Measurements from ENCODE around the gene ARMC10. TPM values are rescaled to one million over a fixed set of nuclear protein-coding genes. Genes with fewer than 3 reads are reported as not detected.
A peak's percentile ranks its signal among the peaks of the same experiment; 100 is the strongest.
"Not testable (repeated sequence)": the region's sequence is repeated elsewhere in the genome, so short reads cannot be mapped to it uniquely, and the experiment has no call there.

The ARMC10 gene
- total RNA-seq, 2 experiments from 2014 or later = 24.3 to 33.4 TPM

- H3K79me2 ChIP-seq (ENCODE audit: insufficient read depth, low read depth, low read length) = no peaks in the 10 kb centered on the region
Observed at GRCh38 chr7:103051519-103051918, 23.4 kb upstream of the ARMC10 start.

GRCh38 chr7:103056006-103056405 is 18.9 kb upstream of the ARMC10 start:
- H3K4me2 ChIP-seq (ENCODE audit: low read length); CTCF ChIA-PET (ENCODE audit: unreplicated experiment); H3K4me1 ChIP-seq (ENCODE audit: insufficient read depth, low read length, poor library complexity, severe bottlenecking); H3K9me2 ChIP-seq (ENCODE audit: insufficient read depth, low read length); H3K9me3 ChIP-seq (ENCODE audit: low read length); BruUV-seq (replicated peaks); POLR2A ChIA-PET; DNase-seq (ENCODE audit: low spot score); H3K4me3 ChIP-seq (ENCODE audit: low read depth, low read length, poor library complexity, severe bottlenecking); H3K36me3 ChIP-seq (ENCODE audit: insufficient read depth, low read length); H3K79me2 ChIP-seq (ENCODE audit: insufficient read depth, low read depth, low read length); H3K27ac ChIP-seq (ENCODE audit: low read depth, low read length, poor library complexity, severe bottlenecking); H2AFZ ChIP-seq (ENCODE audit: low read length); H4K20me1 ChIP-seq (ENCODE audit: insufficient read depth, low read length): not testable (repeated sequence)
- intact Hi-C loops (cut with micrococcal nuclease; ENCODE audit: unreplicated experiment) = loop anchor here (10.0 kb wide), 1 partner anchor 111 kb away; no protein-coding TSS in a partner anchor

More at GRCh38 chr7:103051519-103051918, 23.4 kb upstream of the ARMC10 start:
- Histone ChIP-seq H2AFZ (ENCODE audit: low read length) (no peak overlapping the region), H3K27ac (ENCODE audit: low read depth, low read length, poor library complexity, severe bottlenecking) (no peak overlapping the region), H4K20me1 (ENCODE audit: insufficient read depth, low read length) (no peaks in the 10 kb centered on the region), H3K36me3 (ENCODE audit: insufficient read depth, low read length) (no peaks in the 10 kb centered on the region), H3K4me2 (ENCODE audit: low read length) (no peak overlapping the region), H3K4me1 (ENCODE audit: insufficient read depth, low read length, poor library complexity, severe bottlenecking) (no peaks in the 10 kb centered on the region), H3K9me3 (ENCODE audit: low read length) (peaks cover 19% of the 10 kb centered on the region), H3K9me2 (ENCODE audit: insufficient read depth, low read length) (no peaks in the 10 kb centered on the region), H3K4me3 (ENCODE audit: low read depth, low read length, poor library complexity, severe bottlenecking) (no peak overlapping the region)
- CTCF ChIA-PET (ENCODE audit: unreplicated experiment) = no interaction called here
- DNase-seq (ENCODE audit: low spot score) = no peak
- POLR2A ChIA-PET = interaction anchor here (0.6 kb wide), 1 partner anchor 81 kb away, joined by 3 read pairs; no protein-coding TSS in a partner anchor
- BruUV-seq (replicated peaks) = no TSS peak
- intact Hi-C loops (cut with micrococcal nuclease; ENCODE audit: unreplicated experiment) = loop anchor here (10.0 kb wide), 1 partner anchor 107 kb away; no protein-coding TSS in a partner anchor
- TF ChIP-seq EZH2phosphoT487 (IDR thresholded peaks at IDR 0.05; ENCODE audit: borderline replicate concordance, low read depth, low read length) (no peak), CTCF (conservative IDR thresholded peaks at IDR 0.05; ENCODE audit: low read length) (no peak)

- intact Hi-C loops (cut with micrococcal nuclease; ENCODE audit: unreplicated experiment) = loop anchor here (10.0 kb wide), 1 partner anchor 113 kb away; no protein-coding TSS in a partner anchor
- CTCF ChIA-PET (ENCODE audit: unreplicated experiment) = no interaction called here
- Histone ChIP-seq H3K79me2 (ENCODE audit: insufficient read depth, low read depth, low read length) (no peaks in the 10 kb centered on the region), H3K9me2 (ENCODE audit: insufficient read depth, low read length) (no peaks in the 10 kb centered on the region), H3K4me2 (ENCODE audit: low read length) (no peak overlapping the region), H3K27ac (ENCODE audit: low read depth, low read length, poor library complexity, severe bottlenecking) (no peak overlapping the region), H3K4me1 (ENCODE audit: insufficient read depth, low read length, poor library complexity, severe bottlenecking) (no peaks in the 10 kb centered on the region), H4K20me1 (ENCODE audit: insufficient read depth, low read length) (no peaks in the 10 kb centered on the region), H2AFZ (ENCODE audit: low read length) (no peak overlapping the region), H3K4me3 (ENCODE audit: low read depth, low read length, poor library complexity, severe bottlenecking) (no peak overlapping the region), H3K9me3 (ENCODE audit: low read length) (no peaks in the 10 kb centered on the region), H3K36me3 (ENCODE audit: insufficient read depth, low read length) (no peaks in the 10 kb centered on the region)
- peak; percentile 7 for DNase-seq (ENCODE audit: low spot score)
- TF ChIP-seq EZH2phosphoT487 (IDR thresholded peaks at IDR 0.05; ENCODE audit: borderline replicate concordance, low read depth, low read length) = no peak
- no peak for TF ChIP-seq CTCF (conservative IDR thresholded peaks at IDR 0.05; ENCODE audit: low read length)
- POLR2A ChIA-PET = interaction anchor here (0.6 to 1.3 kb wide), 3 partner anchors 42 to 1423 kb away, joined by 3 read pairs; partner anchors contain the start of gene FAM185A
- BruUV-seq (replicated peaks) = no TSS peak
Observed at GRCh38 chr7:103058122-103058521, 16.8 kb upstream of the ARMC10 start.
